DND-41 (cell line): Measurements from ENCODE around the gene ZFTA.
A peak's percentile ranks its signal among the peaks of the same experiment; 100 is the strongest.
"Not testable (repeated sequence)": the region's sequence is repeated elsewhere in the genome, so short reads cannot be mapped to it uniquely, and the experiment has no call there.

ENCODE experiments used
- ATAC-seq: fragments of 200-7000 bp; cut with Tn5 transposase; 3 replicates; pipeline ENCODE4 v1.9.1; 2021; ENCODE audit warnings: low read depth; ENCODE audit not compliant: insufficient read depth
- DNase-seq: peaks from one replicate; pipeline ENCODE4 v3.0.0-alpha.2; 2020
- H2AFZ ChIP-seq: 2 replicates; pipeline ENCODE4 v1.6.0; 2012; ENCODE audit warnings: low read depth, low read length
- H3K27ac ChIP-seq: 2 replicates; pipeline ENCODE4 v1.5.1; 2012; ENCODE audit warnings: low read length, inconsistent platforms
- H3K27me3 ChIP-seq: fragments of 200-600 bp; sonication (generic); 2 replicates; pipeline ENCODE4 v1.6.0; 2012; ENCODE audit warnings: low read length, mild to moderate bottlenecking, inconsistent platforms; ENCODE audit not compliant: insufficient read depth, poor library complexity
- H3K36me3 ChIP-seq: 2 replicates; pipeline ENCODE4 v1.5.1; 2012; ENCODE audit warnings: low read length, inconsistent platforms; ENCODE audit not compliant: insufficient read depth
- H3K4me1 ChIP-seq: 2 replicates; pipeline ENCODE4 v1.5.1; 2012; ENCODE audit warnings: mild to moderate bottlenecking, low read length; ENCODE audit not compliant: insufficient read depth
- H3K4me2 ChIP-seq: 2 replicates; pipeline ENCODE4 v1.6.0; 2012; ENCODE audit warnings: mild to moderate bottlenecking, moderate library complexity, low read length, inconsistent platforms; ENCODE audit not compliant: insufficient read depth
- H3K4me3 ChIP-seq, 2 experiments: fragments of 200-600 bp in 1 of 2; shearing (Covaris generic) in 1 of 2; 2 replicates each; pipeline ENCODE4 v1.5.1; 2012 to 2016; ENCODE audit warnings: inconsistent platforms in 2 of 2, low read length in 2 of 2, mild to moderate bottlenecking in 2 of 2, low read depth in 1 of 2, moderate library complexity in 1 of 2
- H3K79me2 ChIP-seq: 2 replicates; pipeline ENCODE4 v1.6.0; 2012; ENCODE audit warnings: low read length, inconsistent platforms; ENCODE audit not compliant: insufficient read depth
- H3K9ac ChIP-seq: 2 replicates; pipeline ENCODE4 v1.6.0; 2012; ENCODE audit warnings: low read depth, mild to moderate bottlenecking, inconsistent platforms, low read length, moderate library complexity
- H3K9me3 ChIP-seq: 2 replicates; pipeline ENCODE4 v1.5.1; 2012; ENCODE audit warnings: low read length, moderate library complexity, mild to moderate bottlenecking, inconsistent platforms; ENCODE audit not compliant: insufficient read depth, severe bottlenecking
- H4K20me1 ChIP-seq: 2 replicates; pipeline ENCODE4 v1.6.0; 2012; ENCODE audit warnings: low read length; ENCODE audit not compliant: insufficient read depth
- CTCF ChIP-seq: IDR thresholded peaks from 2 replicates; pipeline ENCODE4 v1.5.1; 2012; ENCODE audit warnings: borderline replicate concordance, low read length, moderate library complexity, mild to moderate bottlenecking; ENCODE audit not compliant: poor library complexity, severe bottlenecking; ENCODE audit errors: extremely low read depth
- EZH2 ChIP-seq: IDR thresholded peaks from 3 replicates; pipeline ENCODE4 v1.6.1; 2012; ENCODE audit warnings: borderline replicate concordance, low read depth, mild to moderate bottlenecking, moderate library complexity, low read length, inconsistent platforms; ENCODE audit not compliant: severe bottlenecking

The ZFTA gene

GRCh38 chr11:63813035-63813562 lies 44.5 kb upstream of the ZFTA start, which contains the start of gene SPINDOC:
SPINDOC (plus strand) TSS chr11:63813456; CDS start chr11:63813687, 231 bp downstream.
- Histone ChIP-seq H4K20me1 (peaks cover 35% of the 10 kb centered on the region), H3K4me1 (peaks cover 36% of the 10 kb centered on the region), H3K79me2 (peaks cover 46% of the 10 kb centered on the region), H3K4me2 (peak within 1 kb of the TSS; percentile 75), H3K27me3 (no peaks in the 10 kb centered on the region), H3K9ac (peak within 1 kb of the TSS; percentile 92), H3K4me3 (peak within 1 kb of the TSS; percentile 83 to 97), H3K36me3 (peaks cover 33% of the 10 kb centered on the region), H3K27ac (peak within 1 kb of the TSS; percentile 88), H3K9me3 (no peaks in the 10 kb centered on the region), H2AFZ (peak within 1 kb of the TSS; percentile 92)
- DNase-seq = peak; percentile 80
- ATAC-seq = peak; percentile 86
- TF ChIP-seq CTCF = no peak
- no peak for TF ChIP-seq EZH2

- Histone ChIP-seq H3K36me3 (peaks cover 18% of the 10 kb centered on the region), H3K9me3 (no peaks in the 10 kb centered on the region), H3K27ac (no peak overlapping the region), H4K20me1 (peaks cover 22% of the 10 kb centered on the region), H3K9ac (no peak overlapping the region), H3K4me3 (no peak overlapping the region), H3K4me1 (peaks cover 33% of the 10 kb centered on the region), H3K79me2 (peaks cover 31% of the 10 kb centered on the region), H3K4me2 (no peak overlapping the region), H2AFZ (no peak overlapping the region), H3K27me3 (no peaks in the 10 kb centered on the region)
- DNase-seq = no peak
- ATAC-seq = no peak
- no peak for TF ChIP-seq CTCF
- TF ChIP-seq EZH2 = no peak
Measured at GRCh38 chr11:63811522-63811921, 42.9 kb upstream of the ZFTA start.

- not testable (repeated sequence) for DNase-seq, H3K9me3 ChIP-seq, H3K9ac ChIP-seq, ATAC-seq, H3K4me3 ChIP-seq, H3K27me3 ChIP-seq, H3K4me2 ChIP-seq, H3K36me3 ChIP-seq, H2AFZ ChIP-seq, H3K27ac ChIP-seq
- peaks cover 23% of the 10 kb centered on the region for H3K4me1 ChIP-seq
- peaks cover 20% of the 10 kb centered on the region for H3K79me2 ChIP-seq
- H4K20me1 ChIP-seq = peaks cover 12% of the 10 kb centered on the region; the same call in 1 of the 2 replicates
Measured at GRCh38 chr11:63810383-63810782, 41.8 kb upstream of the ZFTA start.

- H4K20me1 ChIP-seq = no peaks in the 10 kb centered on the region
- no peak overlapping the region for H3K4me3 ChIP-seq
- no peaks in the 10 kb centered on the region for H3K4me1 ChIP-seq
- H2AFZ ChIP-seq = no peak overlapping the region
- ATAC-seq = no peak
- no peak overlapping the region for H3K4me2 ChIP-seq
- H3K27ac ChIP-seq = no peak overlapping the region
- no peaks in the 10 kb centered on the region for H3K79me2 ChIP-seq
- TF ChIP-seq EZH2 (no peak), CTCF (no peak)
- DNase-seq = no peak
- no peaks in the 10 kb centered on the region for H3K36me3 ChIP-seq
- no peak overlapping the region for H3K9ac ChIP-seq
- H3K27me3 ChIP-seq = no peaks in the 10 kb centered on the region
- no peaks in the 10 kb centered on the region for H3K9me3 ChIP-seq
Measured at GRCh38 chr11:63805844-63806415, 37.4 kb upstream of the ZFTA start.
